NT2/D1 (cell line): ENCODE data around the gene HOXC6.
"Not testable (repeated sequence)": the region's sequence is repeated elsewhere in the genome, so short reads cannot be mapped to it uniquely, and the experiment has no call there.

Source experiments
- DNase-seq: peaks from one replicate; pipeline ENCODE4 v3.0.0-alpha.2; 2011; ENCODE audit warnings: low read depth, low spot score
- H3K27me3 ChIP-seq: 2 replicates; pipeline ENCODE4 v1.6.0; 2011; ENCODE audit warnings: mild to moderate bottlenecking; ENCODE audit not compliant: insufficient read length, insufficient read depth
- H3K36me3 ChIP-seq: 2 replicates; pipeline ENCODE4 v1.6.1; 2011; ENCODE audit warnings: mild to moderate bottlenecking, low read length, mixed read lengths; ENCODE audit not compliant: insufficient read depth, insufficient read length
- H3K4me1 ChIP-seq: 2 replicates; pipeline ENCODE4 v1.5.1; 2011; ENCODE audit not compliant: insufficient read depth, insufficient read length
- H3K4me3 ChIP-seq: 2 replicates; pipeline ENCODE4 v1.5.1; 2011; ENCODE audit warnings: low read depth; ENCODE audit not compliant: insufficient read length
- H3K9ac ChIP-seq: 2 replicates; pipeline ENCODE4 v1.6.0; 2011; ENCODE audit warnings: low read depth; ENCODE audit not compliant: insufficient read length
- H3K9me3 ChIP-seq: 2 replicates; pipeline ENCODE4 v1.5.1; 2011; ENCODE audit warnings: mild to moderate bottlenecking, low read length; ENCODE audit not compliant: insufficient read depth
- SUZ12 ChIP-seq: IDR thresholded peaks from 2 replicates; pipeline ENCODE4 v1.6.1; 2011; ENCODE audit not compliant: insufficient read length, insufficient read depth; ENCODE audit errors: extremely low read depth
- YY1 ChIP-seq: IDR thresholded peaks from 2 replicates; pipeline ENCODE4 v1.6.1; 2011; ENCODE audit not compliant: insufficient read length, insufficient read depth
- ZNF274 ChIP-seq: IDR thresholded peaks from 2 replicates; pipeline ENCODE4 v1.6.1; 2011; ENCODE audit warnings: mild to moderate bottlenecking, low read depth, low read length

HOXC6 gene

DNA sequence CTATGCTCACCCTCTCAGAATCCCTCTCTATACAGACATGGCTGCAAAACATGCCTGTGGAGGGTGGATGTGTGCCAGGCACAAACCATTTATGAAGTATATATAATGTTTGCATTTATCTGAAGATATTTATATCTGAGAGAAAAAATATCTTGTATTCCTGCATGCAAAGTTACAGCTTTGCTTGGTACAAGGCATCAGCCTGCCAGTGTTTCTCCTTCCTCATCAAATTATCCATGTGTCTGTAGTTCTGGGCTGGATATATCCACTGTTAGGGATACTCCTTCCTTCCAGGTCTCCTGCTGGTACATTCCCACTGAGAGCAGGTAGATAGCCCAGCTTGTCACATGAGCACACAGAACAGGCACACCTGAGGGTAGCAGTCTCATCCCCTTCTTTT lies 37.4 kb downstream of the HOXC6 start:
- no peaks in the 10 kb centered on the region for H3K9me3 ChIP-seq
- peaks cover 29% of the 10 kb centered on the region for H3K27me3 ChIP-seq
- no peaks in the 10 kb centered on the region for H3K36me3 ChIP-seq
- no peak for TF ChIP-seq ZNF274
- no peak for TF ChIP-seq YY1
- TF ChIP-seq SUZ12 = no peak
- DNase-seq = no peak
- H3K4me3 ChIP-seq = no peak overlapping the region
- H3K4me1 ChIP-seq = no peaks in the 10 kb centered on the region
- no peak overlapping the region for H3K9ac ChIP-seq

DNA sequence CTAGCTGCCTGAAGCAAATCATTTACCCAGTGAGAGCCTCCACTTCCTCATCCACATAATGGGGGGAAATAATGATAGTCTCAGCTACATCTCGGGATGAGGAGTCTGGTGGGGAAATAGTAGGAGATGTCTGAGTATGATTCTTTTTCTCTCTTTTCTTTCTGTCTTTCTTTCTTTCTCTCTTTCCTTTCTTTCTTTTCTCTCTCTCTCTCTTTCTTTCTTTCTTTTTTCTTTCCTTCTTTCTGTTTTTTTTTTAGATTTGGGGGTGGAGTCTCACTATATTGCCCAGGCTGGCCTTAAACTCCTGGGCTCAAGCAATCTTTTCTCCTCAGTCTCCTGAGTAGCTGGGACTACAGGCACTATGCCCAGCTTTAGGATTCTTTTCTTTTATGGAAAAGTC lies 38.2 kb downstream of the HOXC6 start:
- Histone ChIP-seq H3K27me3 (peaks cover 30% of the 10 kb centered on the region), H3K36me3 (no peaks in the 10 kb centered on the region), H3K9ac (no peak overlapping the region), H3K4me3 (no peak overlapping the region), H3K9me3 (no peaks in the 10 kb centered on the region), H3K4me1 (no peaks in the 10 kb centered on the region)
- no peak for DNase-seq
- TF ChIP-seq ZNF274 = no peak
- no peak for TF ChIP-seq SUZ12

DNA sequence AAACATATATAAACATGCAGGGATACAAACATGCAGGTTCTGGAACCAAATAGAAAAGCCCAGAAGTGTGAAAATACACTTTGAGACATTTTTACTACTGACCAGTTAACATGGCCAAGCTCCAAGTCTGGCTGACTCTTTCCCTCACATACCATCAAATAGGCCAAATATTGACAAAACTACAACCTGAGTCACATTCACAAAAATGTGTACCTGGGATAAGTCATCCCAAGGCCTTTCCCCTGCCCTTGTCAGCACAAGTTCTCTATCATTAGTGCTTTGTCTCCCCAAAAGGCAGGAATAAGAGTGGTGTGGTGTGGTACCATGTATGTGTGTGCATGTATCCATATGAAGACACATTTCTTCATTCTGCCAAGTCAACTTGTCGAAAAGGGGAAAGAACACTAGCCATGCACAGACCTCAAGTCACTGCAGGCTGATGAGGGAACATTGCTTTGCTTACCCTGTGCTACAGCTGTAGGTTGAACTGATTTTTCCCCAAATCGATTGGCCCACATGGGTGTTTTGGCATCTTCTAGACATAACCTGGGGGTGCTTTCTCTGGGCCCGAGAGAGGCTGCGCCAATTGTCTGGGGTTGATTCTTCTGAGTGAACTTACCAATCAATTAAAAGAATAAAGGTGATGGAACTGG lies 40.3 kb downstream of the HOXC6 start:
- Histone ChIP-seq H3K9me3 (no peaks in the 10 kb centered on the region), H3K36me3 (no peaks in the 10 kb centered on the region), H3K4me1 (no peaks in the 10 kb centered on the region), H3K27me3 (peaks cover 31% of the 10 kb centered on the region), H3K4me3 (no peak overlapping the region), H3K9ac (no peak overlapping the region)
- no peak for DNase-seq
- TF ChIP-seq ZNF274 = no peak
- no peak for TF ChIP-seq SUZ12
- no peak for TF ChIP-seq YY1

DNA sequence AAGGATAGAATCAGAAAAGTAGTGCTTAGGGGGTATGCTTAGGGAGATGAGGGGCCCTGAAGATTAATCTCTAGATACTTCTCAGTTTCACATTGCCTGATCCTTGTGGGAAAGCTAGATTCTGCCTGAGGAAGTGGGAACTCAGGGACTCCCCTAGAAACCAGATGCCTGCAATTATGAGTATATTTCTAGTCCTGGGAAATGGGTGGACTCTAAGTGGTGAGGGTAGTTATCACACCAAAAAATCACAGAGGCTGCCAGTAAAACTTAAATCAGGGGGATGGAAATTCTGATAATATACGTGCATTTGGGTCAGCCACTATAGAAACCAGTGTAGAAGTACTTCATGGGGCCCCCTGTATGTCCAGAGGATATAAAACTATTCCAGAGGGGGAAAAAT lies 43.7 kb downstream of the HOXC6 start:
- DNase-seq = no peak
- no peaks in the 10 kb centered on the region for H3K36me3 ChIP-seq
- peaks cover 20% of the 10 kb centered on the region for H3K27me3 ChIP-seq
- peaks cover 2% of the 10 kb centered on the region for H3K4me1 ChIP-seq
- TF ChIP-seq ZNF274 = no peak
- H3K4me3 ChIP-seq = no peak overlapping the region
- H3K9me3 ChIP-seq = no peaks in the 10 kb centered on the region
- no peak overlapping the region for H3K9ac ChIP-seq

DNA sequence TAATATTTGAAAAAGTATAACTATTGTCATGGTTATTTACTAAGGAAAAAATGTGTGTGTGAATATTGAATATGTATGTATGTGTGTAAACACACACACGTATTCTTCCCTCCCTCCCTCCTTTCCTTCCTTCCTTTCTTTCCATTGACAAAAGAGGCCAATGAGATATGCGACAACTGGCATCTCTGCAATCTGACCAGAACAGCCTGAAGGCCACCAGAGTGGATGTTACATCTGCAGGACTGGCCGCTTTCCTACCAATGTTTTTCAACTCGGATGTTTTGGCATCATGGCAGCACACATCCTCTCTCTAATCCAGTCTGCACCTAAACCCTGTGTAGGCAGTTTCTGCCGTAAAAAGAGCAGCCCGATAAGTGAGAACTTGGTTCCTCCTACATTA lies 46.1 kb downstream of the HOXC6 start:
- no peak overlapping the region for H3K9ac ChIP-seq
- H3K4me1 ChIP-seq = peaks cover 2% of the 10 kb centered on the region
- no peaks in the 10 kb centered on the region for H3K36me3 ChIP-seq
- H3K4me3 ChIP-seq = no peak overlapping the region
- H3K27me3 ChIP-seq = peaks cover 37% of the 10 kb centered on the region
- no peak for DNase-seq
- no peaks in the 10 kb centered on the region for H3K9me3 ChIP-seq
- TF ChIP-seq SUZ12 = no peak
- TF ChIP-seq ZNF274 = no peak
- no peak for TF ChIP-seq YY1

DNA sequence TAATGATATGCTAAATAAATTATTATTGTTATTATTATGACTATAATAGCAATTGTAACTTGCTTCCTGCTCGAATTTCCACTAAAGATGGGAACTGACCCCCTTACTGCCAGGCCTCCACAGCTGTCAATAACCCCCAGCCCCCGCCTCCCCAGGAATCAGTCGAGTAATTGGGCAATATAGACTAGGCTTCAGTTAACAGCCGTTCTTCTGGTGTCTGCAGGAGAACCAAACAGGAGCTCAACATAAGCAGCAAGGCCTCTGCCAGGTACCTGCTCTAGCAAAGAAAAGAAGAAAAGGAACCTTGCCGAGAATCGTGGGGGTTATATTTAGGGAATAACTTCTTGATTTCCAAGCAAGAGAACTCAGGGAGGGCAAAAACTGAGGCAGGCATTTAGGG lies 47.2 kb downstream of the HOXC6 start:
- H3K4me1 ChIP-seq = peaks cover 2% of the 10 kb centered on the region

DNA sequence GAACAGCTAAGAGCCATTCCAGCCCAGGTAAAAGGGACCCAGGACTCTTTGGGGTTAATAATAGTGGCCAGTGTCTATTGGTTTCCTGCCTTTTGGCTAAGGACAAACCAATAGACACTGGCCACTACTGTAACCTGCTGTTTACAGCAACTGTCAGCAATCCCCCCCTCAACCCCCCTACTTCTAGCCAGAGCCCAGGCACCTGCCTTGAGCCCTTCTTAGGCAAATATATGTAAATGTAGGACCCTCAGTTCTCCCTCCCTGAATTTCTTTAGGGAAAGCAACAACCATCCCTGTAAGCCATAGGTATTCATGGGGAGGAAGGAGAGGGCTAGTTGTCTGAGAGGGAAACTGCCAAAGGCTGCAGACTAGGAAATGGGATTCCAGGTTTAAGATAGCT lies 47.7 kb downstream of the HOXC6 start:
- peaks cover 4% of the 10 kb centered on the region for H3K4me1 ChIP-seq
- DNase-seq = peak; percentile 85
- no peaks in the 10 kb centered on the region for H3K36me3 ChIP-seq
- no peak for TF ChIP-seq YY1
- TF ChIP-seq ZNF274 = no peak
- no peak for TF ChIP-seq SUZ12
- H3K9ac ChIP-seq = no peak overlapping the region
- H3K27me3 ChIP-seq = peaks cover 47% of the 10 kb centered on the region
- no peak overlapping the region for H3K4me3 ChIP-seq
- H3K9me3 ChIP-seq = no peaks in the 10 kb centered on the region

More for the DNA sequence above, 47.2 kb downstream of the HOXC6 start:
- no peak overlapping the region for H3K9ac ChIP-seq
- no peak for TF ChIP-seq YY1
- no peak for TF ChIP-seq SUZ12
- TF ChIP-seq ZNF274 = no peak
- no peaks in the 10 kb centered on the region for H3K36me3 ChIP-seq
- H3K27me3 ChIP-seq = peaks cover 44% of the 10 kb centered on the region
- DNase-seq = no peak
- H3K9me3 ChIP-seq = no peaks in the 10 kb centered on the region
- H3K4me3 ChIP-seq = no peak overlapping the region

DNA sequence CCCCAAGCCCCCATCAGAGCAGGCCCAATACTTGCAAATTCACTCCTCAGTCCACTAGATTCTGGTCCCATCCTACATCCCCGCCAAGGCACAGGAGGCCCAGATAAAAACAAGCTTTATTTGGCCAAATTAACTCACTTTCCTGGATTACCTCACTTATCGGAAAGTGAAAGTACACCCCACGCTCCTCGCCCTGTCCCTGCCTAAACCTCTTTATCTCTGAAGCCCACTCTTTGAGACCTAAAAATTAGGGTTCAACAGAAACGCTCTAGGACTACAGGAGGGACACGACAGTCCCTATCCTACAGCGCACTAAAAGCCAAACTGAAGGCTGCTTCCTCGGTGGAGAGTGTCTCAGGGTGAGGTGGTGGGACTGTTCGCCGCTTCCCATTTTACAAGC lies 49.6 kb downstream of the HOXC6 start:
- H3K4me1 ChIP-seq, H3K4me3 ChIP-seq, DNase-seq, H3K9ac ChIP-seq, H3K36me3 ChIP-seq, H3K9me3 ChIP-seq: not testable (repeated sequence)
- H3K27me3 ChIP-seq = peaks cover 53% of the 10 kb centered on the region

DNA sequence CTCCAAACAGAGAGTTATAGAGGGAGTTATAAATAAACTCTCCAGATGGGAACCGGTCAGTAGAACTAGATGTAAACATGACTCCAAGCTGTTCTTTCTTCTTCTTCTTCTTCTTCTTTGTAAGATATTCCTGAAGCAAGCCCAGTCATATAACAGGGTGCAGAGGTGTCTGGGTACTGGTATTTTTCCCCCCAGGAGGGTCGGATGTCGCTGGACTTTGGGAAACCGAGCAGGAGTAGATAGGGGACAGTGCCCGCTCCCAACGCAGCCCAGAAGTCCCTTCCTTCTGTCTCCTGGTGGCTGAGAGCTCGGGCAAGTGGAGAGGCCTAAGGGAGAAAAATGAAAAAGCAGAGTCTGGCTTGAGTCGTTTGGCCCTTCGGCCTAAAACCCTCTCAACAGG lies 50.9 kb downstream of the HOXC6 start:
- H3K4me3 ChIP-seq, H3K36me3 ChIP-seq, H3K9ac ChIP-seq, H3K9me3 ChIP-seq, H3K4me1 ChIP-seq, DNase-seq: not testable (repeated sequence)
- peaks cover 64% of the 10 kb centered on the region for H3K27me3 ChIP-seq
